Adrenal gland (tissue), 5 donors: ENCODE data around the gene KPNA1.

Experiments used
- CTCF ChIP-seq, 6 experiments: fragments of 450-650 bp in 4 of 6; fragments of 200-600 bp in 2 of 6; sonication (generic) in 1 of 6; IDR thresholded peaks; 1 replicate in 5 of 6; 2 replicates in 1 of 6; pipeline versions ENCODE4 v1.5.1 to v1.8.0; 2016 to 2021; ENCODE audit warnings: antibody characterized with exemption in 6 of 6, mild to moderate bottlenecking in 2 of 6, moderate library complexity in 1 of 6
- POLR2A ChIP-seq, 2 donors: fragments of 450-650 bp; IDR thresholded peaks; one replicate each; pipeline ENCODE4 v1.6.1; 2017; ENCODE audit warnings: antibody characterized with exemption in 2 of 2, mild to moderate bottlenecking in 2 of 2, moderate library complexity in 1 of 2
- donor health status: DM: no; HTN: no; CAD: no.

GRCh38 chr3:122406198-122406597 lies 108.5 kb downstream of the KPNA1 start:
- no peak for TF ChIP-seq CTCF (IDR thresholded peaks at IDR 0.05)
- no peak for TF ChIP-seq POLR2A (IDR thresholded peaks at IDR 0.05)
